ENCODE results near the gene CHCHD2. TPM values are rescaled to one million over a fixed set of nuclear protein-coding genes. Genes with fewer than 3 reads are reported as not detected.

Gene CHCHD2
- total and polyA plus RNA-seq, 9 of the 15 experiments (the other 6 are each of a cell fraction or from before 2014, with no cell fraction given) = 145 to 1,044 (median 648) TPM

DNA sequence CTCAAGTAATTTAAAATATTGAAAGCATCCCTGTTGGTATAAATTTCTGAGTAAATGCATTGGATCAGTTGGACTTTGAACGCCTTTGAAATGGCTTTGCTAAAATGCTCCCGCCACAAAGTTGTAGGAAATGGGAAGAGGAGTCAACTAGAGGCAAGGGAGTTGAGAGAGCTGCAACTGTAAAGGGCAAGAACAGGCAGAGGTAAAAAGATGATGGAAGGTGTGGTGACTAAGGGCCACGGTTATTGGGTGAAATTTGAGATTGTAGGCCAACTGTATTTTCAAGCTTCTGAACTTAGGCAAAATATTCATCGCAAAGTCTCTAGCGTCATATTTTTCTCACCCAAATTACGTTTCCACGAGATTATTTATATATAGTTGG, 42.8 kb downstream of the CHCHD2 start (continued):
- TF ChIP-seq POLR2B (IDR thresholded peaks at IDR 0.05; ENCODE audit: low read depth, partially characterized antibody) (no peak), HMG20A (CRISPR knock-in tag; conservative IDR thresholded peaks at IDR 0.05) (no peak), BMI1 (IDR thresholded peaks at IDR 0.05; ENCODE audit: low read length) (no peak), ARNT (IDR thresholded peaks at IDR 0.05) (peak in 1 of 2 experiments; percentile 24; a peak in 1 of 4 replicates), KHSRP (IDR thresholded peaks at IDR 0.05) (0 out of 2 replicates have a peak, but pooled peaks have one; percentile 11), NFIX (CRISPR knock-in tag; IDR thresholded peaks at IDR 0.05; ENCODE audit: low read depth) (no peak), DDX20 (tag; IDR thresholded peaks at IDR 0.05; ENCODE audit: low read depth) (0 out of 2 replicates have a peak, but pooled peaks have one; percentile 21), ZNF764 (CRISPR knock-in tag; IDR thresholded peaks at IDR 0.05; ENCODE audit: low read depth) (no peak), TAL1 (IDR thresholded peaks at IDR 0.05) (no peak), ARHGAP35 (IDR thresholded peaks at IDR 0.05; ENCODE audit: partially characterized antibody) (peak; percentile 39), ZNF311 (CRISPR knock-in tag; IDR thresholded peaks at IDR 0.05) (no peak), JUN (IDR thresholded peaks at IDR 0.05; ENCODE audit: borderline replicate concordance, low read depth, low read length) (no peak), JUN (CRISPR knock-in tag; IDR thresholded peaks at IDR 0.05; ENCODE audit: borderline replicate concordance) (no peak), NBN (IDR thresholded peaks at IDR 0.05; ENCODE audit: low read depth) (no peak), MEF2A (IDR thresholded peaks at IDR 0.05; ENCODE audit: control insufficient read depth, low read depth, low read length) (no peak)
- TF ChIP-seq, protein P1, sequence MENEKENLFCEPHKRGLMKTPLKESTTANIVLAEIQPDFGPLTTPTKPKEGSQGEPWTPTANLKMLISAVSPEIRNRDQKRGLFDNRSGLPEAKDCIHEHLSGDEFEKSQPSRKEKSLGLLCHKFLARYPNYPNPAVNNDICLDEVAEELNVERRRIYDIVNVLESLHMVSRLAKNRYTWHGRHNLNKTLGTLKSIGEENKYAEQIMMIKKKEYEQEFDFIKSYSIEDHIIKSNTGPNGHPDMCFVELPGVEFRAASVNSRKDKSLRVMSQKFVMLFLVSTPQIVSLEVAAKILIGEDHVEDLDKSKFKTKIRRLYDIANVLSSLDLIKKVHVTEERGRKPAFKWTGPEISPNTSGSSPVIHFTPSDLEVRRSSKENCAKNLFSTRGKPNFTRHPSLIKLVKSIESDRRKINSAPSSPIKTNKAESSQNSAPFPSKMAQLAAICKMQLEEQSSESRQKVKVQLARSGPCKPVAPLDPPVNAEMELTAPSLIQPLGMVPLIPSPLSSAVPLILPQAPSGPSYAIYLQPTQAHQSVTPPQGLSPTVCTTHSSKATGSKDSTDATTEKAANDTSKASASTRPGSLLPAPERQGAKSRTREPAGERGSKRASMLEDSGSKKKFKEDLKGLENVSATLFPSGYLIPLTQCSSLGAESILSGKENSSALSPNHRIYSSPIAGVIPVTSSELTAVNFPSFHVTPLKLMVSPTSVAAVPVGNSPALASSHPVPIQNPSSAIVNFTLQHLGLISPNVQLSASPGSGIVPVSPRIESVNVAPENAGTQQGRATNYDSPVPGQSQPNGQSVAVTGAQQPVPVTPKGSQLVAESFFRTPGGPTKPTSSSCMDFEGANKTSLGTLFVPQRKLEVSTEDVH (IDR thresholded peaks at IDR 0.05; ENCODE audit: low read depth, partially characterized antibody) = peak; percentile 31
- TF ChIP-seq, protein P2, sequence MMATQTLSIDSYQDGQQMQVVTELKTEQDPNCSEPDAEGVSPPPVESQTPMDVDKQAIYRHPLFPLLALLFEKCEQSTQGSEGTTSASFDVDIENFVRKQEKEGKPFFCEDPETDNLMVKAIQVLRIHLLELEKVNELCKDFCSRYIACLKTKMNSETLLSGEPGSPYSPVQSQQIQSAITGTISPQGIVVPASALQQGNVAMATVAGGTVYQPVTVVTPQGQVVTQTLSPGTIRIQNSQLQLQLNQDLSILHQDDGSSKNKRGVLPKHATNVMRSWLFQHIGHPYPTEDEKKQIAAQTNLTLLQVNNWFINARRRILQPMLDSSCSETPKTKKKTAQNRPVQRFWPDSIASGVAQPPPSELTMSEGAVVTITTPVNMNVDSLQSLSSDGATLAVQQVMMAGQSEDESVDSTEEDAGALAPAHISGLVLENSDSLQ (IDR thresholded peaks at IDR 0.05) = 0 out of 2 replicates have a peak, but pooled peaks have one; percentile 3
- TF ChIP-seq, protein P3, sequence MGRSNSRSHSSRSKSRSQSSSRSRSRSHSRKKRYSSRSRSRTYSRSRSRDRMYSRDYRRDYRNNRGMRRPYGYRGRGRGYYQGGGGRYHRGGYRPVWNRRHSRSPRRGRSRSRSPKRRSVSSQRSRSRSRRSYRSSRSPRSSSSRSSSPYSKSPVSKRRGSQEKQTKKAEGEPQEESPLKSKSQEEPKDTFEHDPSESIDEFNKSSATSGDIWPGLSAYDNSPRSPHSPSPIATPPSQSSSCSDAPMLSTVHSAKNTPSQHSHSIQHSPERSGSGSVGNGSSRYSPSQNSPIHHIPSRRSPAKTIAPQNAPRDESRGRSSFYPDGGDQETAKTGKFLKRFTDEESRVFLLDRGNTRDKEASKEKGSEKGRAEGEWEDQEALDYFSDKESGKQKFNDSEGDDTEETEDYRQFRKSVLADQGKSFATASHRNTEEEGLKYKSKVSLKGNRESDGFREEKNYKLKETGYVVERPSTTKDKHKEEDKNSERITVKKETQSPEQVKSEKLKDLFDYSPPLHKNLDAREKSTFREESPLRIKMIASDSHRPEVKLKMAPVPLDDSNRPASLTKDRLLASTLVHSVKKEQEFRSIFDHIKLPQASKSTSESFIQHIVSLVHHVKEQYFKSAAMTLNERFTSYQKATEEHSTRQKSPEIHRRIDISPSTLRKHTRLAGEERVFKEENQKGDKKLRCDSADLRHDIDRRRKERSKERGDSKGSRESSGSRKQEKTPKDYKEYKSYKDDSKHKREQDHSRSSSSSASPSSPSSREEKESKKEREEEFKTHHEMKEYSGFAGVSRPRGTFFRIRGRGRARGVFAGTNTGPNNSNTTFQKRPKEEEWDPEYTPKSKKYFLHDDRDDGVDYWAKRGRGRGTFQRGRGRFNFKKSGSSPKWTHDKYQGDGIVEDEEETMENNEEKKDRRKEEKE (IDR thresholded peaks at IDR 0.05; ENCODE audit: borderline replicate concordance in 1 of 2, control insufficient read depth in 1 of 2, low read depth in 2 of 2, low read length in 1 of 2) = 0 out of 4 replicates have a peak, but pooled peaks of 1 of the 2 experiments have one; percentile 33

Data from K562 (cell line).